Stimulated activated CD8-positive, alpha-beta memory T cell treated with anti-CD3 and anti-CD28 coated beads, Interleukin-12 subunit alpha, Interleukin-12 subunit beta, amount 100 ng/mL, for 24 hours (primary cell): Measurements from ENCODE around the gene TANC1.

ENCODE experiments used
- DNase-seq: peaks from one replicate; pipeline ENCODE4 v3.0.0-alpha.2; 2020; ENCODE audit errors: extremely low read depth

Gene TANC1

DNA sequence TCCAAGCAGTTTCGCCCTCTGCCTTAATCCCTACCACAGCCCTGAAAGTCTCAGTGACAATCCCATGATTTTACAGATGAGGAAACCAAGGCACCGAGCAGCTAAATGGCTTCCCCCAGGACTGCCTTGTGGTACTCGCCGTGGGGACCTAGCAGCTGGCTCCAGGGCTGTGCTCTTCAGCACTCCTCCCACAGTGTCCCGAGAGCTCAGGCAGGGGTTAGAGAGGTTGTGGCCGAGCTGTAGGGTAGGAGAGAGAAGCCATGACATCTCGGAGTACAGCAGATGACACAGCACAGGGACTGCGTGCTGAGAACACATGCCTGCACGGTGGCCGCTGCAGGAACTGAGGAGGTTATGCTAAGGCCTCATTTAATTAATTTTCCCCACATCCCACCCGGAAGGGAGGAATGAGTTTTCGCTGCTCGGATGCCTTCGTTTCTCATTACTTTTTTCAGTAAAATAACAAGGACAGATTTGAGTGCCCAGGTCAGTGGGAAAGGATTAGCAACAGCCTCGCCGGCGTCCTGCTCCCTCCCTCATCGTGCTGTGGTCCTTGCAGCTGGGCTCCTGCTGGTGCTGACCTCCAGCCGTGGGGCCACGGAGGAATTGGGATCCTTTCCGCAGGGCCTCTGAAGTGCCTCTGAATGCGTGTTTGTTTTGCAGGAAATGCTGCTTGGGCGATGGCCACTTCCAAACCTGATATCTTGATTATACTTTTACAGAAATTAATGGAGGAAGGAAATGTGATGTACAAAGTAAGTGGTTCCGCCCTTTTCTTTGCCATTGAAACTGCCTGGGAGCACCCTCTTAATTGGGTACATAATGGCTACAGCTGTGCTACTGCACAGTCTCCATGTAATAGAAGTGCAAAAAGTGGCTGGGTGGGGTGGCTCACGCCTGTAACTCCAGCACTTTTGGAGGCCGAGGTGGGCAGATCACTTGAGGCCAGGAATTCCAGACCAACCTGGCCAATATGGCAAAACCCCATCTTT lies 256.9 kb downstream of the TANC1 start:
- no peak for DNase-seq

GRCh38 chr2:159226059-159226461 lies 257.6 kb downstream of the TANC1 start:
- DNase-seq: no peak

- no peak for DNase-seq
Observed at GRCh38 chr2:159226608-159227385, 258.4 kb downstream of the TANC1 start.

GRCh38 chr2:159227467-159227866 lies 259.0 kb downstream of the TANC1 start:
- no peak for DNase-seq

- no peak for DNase-seq
Observed at GRCh38 chr2:159228081-159228581, 259.7 kb downstream of the TANC1 start.

- DNase-seq: no peak
Observed at GRCh38 chr2:159229476-159230144, 261.2 kb downstream of the TANC1 start.

DNA sequence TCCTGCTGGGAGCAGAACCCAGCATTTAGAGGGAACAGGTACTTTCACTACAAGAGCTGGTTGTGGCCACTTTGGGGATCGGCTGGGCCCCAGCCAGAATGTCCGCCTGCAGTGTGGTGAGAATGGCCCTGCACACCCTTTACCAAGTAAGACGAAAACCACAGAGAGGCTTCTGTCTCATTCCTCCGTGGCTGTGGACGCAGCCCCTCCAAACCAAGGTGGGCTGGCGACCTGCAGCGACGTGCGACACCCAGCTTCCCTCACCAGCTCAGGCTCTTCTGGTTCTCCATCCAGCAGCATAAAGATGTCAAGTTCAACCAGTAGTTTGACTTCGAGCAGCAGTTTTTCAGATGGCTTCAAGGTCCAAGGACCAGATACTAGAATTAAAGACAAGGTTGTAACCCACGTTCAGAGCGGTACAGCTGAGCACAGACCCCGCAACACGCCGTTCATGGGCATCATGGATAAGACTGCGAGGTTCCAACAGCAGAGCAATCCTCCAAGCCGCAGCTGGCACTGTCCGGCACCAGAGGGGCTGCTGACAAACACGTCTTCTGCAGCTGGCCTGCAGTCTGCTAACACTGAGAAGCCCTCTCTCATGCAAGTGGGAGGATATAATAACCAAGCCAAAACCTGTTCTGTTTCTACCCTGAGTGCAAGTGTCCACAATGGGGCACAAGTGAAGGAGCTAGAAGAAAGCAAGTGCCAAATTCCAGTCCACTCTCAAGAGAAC lies 261.9 kb downstream of the TANC1 start:
- DNase-seq: no peak

DNA sequence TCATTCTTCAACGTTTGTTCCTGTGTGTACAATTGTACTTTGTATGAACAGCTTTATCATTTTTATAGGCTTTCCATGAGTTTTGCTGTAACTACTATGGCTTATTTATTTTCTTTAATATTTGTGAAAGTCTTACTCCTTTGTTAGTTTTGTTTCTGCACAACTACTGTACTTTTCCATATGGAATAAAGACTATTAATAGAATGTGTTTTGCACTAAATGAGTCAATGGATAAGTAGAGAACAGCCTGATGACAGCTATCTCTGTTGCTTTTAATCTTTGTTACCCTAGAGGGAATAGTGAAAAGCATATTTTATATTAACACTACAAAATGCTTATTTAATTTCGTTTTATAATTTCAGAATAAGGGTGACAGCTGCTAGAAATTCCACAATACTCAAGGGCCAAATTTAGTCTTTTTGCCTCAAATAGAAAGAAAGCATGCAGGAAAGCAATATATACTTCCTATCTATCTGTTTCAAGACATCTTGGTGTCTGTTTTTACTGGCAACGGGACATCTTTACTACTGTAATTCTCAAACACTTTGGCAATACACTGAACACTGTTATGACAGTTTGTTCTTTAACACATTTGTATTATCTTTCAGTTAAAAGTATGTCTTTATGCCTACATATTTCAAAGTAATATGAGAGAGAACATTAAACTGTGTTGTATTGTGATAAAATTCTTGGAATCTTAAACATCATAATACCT lies 264.2 kb downstream of the TANC1 start:
- DNase-seq: no peak

DNA sequence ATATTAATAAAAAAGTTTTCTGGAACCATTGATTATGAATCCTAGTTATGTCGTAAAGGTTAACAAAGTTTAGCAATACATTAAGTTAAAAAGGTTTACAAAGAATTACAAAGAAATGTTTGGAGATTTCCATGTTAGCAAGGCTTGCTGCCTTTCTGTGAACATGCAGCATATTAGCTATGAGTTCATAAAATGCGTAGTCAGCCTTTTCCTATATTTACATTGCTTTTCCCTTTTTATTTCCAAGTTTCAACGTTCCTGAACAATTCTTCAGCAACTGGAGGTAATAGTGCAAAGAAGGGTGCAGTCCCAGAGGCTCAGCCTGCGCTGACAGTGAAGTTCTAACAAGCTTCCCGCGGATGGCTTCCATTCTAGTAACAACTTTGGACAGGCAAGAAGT lies 266.4 kb downstream of the TANC1 start:
- no peak for DNase-seq

DNA sequence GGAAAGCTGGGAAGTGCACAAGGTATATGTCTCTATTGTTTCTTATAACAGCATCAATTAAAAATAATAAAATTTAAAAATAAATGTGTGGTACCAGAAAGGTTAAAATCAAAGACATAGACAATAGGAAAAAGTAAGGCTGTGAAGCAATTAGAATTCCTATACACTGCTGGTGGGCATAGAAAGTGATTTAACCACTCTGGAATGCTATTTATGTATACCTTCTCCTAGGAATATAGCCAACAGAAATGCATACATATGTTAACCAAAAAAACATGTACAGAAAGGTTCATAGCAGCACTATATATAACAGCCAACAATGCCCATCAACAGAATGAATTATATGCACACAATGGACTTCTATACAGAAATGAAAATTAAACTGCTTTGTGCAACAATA lies 275.1 kb downstream of the TANC1 start:
- DNase-seq: no peak

DNA sequence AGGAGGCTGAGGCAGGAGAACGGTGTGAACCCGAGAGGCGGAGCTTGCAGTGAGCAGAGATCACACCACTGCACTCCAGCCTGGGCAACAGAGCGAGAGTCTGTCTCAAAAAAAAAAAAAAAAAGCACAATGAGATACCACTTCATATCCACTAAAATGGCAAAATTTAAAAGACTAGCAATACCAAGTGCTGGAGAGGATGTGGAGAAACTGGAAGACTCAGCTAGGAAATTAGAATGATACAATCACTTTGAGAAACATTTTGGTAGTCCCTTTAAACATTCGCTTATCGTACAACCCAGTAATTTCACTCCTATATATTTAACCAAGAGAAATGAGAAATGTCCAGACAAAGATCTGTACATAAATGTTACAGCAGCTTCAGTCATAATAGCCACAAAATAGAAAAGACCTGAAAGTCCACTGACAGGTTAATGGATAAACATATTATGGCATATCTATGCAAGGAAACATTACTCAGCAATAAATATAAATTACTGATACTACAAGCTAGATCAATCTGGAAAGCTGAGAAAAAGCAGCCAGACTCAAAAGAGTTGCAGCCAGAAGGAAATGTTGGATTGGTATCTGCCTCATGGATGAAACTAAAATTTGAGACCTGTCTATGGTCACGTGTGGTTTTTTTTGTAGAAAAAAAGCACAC lies 278.0 kb downstream of the TANC1 start:
- no peak for DNase-seq

DNA sequence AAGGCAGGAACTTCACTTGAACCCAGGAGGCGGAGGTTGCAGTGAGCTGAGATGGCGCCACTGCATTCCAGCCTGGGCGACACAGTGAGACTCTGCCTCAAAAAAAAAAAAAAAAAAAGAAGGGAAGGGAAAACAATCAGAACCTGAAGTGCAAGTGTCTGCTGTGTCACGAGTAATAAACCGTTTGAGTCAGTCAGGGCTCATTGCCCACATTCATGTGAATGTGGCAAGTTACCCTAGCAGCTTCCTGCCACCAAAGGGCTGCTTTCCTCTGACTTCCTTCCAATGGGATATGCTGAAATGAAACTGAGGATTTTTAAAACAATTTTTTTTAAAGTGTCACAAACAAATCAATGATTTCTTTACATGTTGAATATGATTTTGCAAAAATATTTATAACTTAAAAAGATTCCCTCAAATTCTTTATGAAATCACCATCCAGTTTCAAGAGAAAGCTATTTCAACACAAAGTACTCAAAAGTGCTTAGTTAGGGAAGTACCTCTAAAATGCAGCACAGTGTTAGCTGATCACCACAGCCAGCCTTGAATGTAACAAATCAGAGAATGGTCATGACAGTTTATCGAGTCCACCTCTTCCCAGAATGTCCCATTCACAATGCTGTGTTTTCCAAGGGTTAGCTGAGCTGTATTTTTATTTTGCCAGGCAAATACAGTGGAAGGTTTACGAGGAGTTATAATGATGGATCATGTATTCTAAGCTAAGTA lies 281.7 kb downstream of the TANC1 start:
- no peak for DNase-seq

GRCh38 chr2:159251296-159252173 lies 283.1 kb downstream of the TANC1 start:
- no peak for DNase-seq

DNA sequence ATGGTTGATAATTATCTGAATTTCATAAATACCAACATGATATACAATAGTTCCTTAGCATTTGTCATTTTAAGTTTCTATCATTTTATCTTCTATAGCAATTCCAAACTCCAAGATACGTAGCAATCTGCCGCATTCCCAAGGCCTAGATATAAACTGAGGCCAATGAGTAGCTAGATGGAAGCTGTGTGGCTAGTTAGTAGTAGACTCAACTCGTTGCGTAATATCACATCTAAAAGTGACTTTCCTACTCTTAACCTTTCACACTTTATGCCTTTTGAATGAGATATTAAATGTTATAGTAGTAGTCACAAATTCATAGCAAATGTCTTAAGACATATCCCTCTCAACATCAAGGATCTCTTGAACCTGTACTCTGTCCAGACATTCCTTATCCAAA lies 284.5 kb downstream of the TANC1 start:
- DNase-seq: no peak

DNA sequence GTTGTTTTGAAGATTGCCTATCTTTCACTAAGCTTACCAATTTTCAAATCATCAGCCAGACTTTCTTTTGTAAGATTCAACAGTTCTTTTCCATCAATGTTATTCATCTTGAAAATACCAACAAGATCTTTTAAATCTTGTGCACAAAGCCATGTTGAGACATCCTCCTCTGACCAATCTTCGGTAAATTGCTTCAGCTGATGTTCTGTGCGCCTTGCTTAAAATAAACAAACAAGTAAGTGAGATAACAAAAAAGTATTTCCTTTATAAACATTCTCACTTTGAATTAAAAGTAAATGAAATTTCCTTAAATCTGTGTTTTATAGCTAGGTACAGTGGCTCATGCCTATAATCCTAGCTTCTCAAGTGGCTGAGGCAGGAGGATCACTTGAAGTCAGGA lies 287.7 kb downstream of the TANC1 start:
- no peak for DNase-seq

DNA sequence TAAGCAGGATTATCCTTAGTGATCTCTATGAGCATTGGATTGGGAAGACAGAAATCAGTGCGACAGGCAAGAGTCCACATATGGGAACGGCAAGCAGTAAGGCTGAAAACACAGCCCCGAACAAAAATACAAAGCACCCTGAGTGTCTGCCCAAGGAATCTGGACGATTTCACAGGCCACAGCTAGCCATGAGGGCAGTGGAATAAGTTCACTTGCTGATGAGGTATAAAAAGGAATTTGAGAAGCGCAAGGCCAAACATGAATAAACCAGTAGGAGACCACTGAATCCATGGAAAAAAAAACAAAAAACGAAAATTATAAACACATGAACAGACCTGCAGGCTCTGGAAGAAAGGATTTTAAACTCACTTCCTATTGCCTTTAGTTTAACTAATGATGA lies 293.8 kb downstream of the TANC1 start:
- no peak for DNase-seq

DNA sequence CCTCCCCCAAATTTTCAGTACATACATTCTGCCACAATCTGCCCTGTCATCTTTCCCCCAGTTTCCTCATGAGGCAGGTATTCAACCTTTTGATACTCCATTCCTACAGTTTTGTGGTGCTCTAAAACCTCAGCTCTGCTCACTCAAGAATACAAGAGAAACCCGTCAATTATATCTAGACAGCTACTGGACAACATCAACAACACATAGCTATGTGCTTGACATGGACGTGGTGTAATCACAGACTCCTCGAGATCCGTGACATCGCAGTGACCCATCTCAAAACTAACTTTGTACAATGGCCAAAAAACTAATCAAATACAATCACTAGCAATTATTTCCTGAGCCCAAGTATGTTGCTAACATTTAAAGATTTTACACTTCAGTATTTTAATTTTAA lies 294.5 kb downstream of the TANC1 start:
- DNase-seq: no peak

DNA sequence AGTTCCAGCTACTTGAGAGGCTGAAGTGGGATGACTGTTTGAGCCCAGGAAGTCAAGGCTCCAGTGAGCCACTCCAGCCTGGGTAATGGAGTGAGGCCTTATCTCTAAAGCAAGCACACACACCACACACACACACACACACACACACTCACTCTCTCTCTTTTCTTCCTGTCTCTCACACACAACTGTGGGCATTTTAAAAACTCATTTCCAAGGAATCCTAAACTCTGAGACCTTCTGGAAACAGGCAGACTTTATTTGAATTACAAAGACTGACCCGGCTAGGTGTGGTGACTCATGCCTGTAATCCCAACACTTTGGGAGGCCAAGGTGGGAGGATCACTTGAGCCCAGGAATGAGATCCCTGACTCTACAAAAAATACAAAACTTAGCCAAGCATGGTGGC lies 296.7 kb downstream of the TANC1 start:
- DNase-seq: no peak

DNA sequence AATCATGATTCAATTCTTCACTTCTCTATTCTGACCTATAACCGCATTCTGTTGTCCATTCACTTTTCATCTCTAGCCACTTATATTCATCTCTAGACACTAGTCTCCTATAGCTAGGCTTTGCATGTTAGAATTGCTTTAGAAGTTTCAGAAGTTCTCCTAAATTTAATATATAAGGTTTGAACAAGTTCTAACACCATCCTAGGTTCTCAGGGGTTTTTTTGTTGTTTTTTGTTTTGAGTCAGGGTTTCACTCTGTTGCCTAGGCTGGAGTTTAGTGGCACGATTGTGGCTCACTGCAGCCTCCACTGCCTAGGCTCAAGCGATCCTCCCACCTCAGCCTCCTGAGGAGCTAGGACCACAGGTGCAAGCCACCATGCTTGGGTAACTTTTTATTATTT lies 298.1 kb downstream of the TANC1 start:
- no peak for DNase-seq
